Stimulated activated CD4-positive, alpha-beta T cell treated with anti-CD3 and anti-CD28 coated beads, Interleukin-12 subunit alpha, Interleukin-12 subunit beta, amount 100 ng/mL, for 24 hours (primary cell): ENCODE data around the gene HOXC12.

ENCODE experiments used
- DNase-seq, 2 experiments: peaks; one replicate each; pipeline ENCODE4 v3.0.0-alpha.2; 2020; ENCODE audit warnings: low read depth in 2 of 2

HOXC12 gene

DNA sequence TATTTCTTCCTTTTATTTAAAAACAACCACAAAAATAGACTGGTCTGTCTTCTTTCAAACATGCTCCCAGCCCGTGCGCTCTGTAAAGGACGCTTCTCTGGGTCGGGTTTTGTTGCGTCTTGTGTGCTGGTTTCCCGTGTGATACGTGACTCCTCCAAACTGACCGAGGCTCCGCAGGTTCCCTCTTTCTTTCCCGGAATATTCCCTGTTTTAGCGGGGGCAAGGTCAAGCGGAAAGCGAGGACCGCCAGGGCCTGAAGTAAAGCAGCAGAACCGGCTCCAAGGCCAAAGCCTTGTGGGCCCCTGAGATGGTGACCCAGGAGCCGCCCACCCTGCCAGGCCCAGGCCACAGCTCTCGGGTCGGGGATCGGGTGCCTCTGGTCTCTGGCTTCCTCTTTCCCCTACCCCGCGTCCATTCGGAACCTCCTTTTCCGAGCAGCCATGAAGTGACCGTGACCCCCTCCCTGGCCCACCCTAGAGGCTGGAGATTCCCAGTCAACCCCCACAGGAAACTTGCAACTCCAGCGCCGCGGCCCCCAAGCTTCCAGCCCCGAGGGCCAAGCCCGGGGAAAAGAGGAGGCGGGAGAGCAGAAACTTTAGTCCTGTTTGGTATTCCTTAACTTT is 29.4 kb downstream of the HOXC12 start:
- no peak for DNase-seq

DNA sequence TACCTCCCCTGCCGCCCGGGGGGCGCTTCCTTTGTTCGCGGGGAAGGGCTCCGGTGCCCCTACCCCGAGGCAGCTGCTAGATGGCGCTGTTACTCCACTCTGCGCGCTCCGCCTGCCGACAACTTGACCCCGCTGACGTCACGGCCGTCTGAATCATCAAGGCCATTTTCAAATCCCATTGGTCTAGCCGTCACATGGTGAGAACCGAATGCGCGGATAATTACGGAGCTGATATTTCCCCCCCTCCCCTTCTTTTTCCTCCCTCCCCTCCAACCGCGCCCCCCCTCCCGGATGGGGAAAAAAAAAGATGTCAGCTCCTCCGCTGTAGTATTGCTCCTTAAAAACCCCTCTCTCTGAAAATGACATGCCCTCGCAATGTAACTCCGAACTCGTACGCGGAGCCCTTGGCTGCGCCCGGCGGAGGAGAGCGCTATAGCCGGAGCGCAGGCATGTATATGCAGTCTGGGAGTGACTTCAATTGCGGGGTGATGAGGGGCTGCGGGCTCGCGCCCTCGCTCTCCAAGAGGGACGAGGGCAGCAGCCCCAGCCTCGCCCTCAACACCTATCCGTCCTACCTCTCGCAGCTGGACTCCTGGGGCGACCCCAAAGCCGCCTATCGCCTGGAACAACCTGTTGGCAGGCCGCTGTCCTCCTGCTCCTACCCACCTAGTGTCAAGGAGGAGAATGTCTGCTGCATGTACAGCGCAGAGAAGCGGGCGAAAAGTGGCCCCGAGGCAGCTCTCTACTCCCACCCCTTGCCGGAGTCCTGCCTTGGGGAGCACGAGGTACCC is 30.4 kb downstream of the HOXC12 start, which contains the start of gene HOXC10:
HOXC10 (plus strand) TSS at position 246 of the 791 bp plus-strand sequence; CDS start at position 360, 114 bp downstream.
- DNase-seq: peak; percentile 71 to 88

DNA sequence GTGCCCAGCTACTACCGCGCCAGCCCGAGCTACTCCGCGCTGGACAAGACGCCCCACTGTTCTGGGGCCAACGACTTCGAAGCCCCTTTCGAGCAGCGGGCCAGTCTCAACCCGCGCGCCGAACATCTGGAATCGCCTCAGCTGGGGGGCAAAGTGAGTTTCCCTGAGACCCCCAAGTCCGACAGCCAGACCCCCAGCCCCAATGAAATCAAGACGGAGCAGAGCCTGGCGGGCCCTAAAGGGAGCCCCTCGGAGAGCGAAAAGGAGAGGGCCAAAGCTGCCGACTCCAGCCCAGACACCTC is 30.9 kb downstream of the HOXC12 start:
- DNase-seq: no peak

DNA sequence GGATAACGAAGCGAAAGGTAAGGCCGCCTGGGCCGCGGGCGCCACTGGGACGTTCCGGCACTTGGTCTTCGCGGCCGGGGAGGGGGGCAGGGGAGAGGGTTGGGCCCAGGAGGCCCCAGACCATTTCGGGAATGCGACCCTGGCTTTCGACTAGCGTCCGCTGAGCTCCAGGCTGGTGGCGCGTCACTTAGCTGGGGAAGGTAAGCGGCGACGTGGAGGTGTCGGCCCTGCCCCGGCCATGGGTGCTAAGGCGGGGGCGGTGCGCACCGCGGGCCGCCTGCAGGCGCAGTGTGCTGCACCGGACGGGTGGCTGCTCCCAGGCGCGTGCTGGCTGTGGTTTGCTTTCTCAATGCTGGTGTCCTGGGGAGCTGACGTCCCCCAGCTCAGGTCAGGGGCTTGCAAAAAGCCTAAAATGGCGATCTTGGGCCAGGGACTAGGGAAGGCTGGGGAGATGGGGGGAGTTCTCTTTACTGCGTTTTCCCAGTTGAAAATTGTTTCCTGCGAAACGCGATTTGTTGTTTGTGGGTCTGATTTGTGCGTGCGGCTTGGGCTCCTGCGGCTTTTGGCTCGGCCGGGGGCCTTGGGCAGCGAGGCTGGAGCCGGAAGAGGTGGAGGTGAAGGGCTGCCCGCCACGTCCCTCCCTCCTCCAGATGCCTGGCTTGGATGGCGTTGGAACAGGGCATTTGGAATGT is 31.4 kb downstream of the HOXC12 start:
- no peak for DNase-seq

DNA sequence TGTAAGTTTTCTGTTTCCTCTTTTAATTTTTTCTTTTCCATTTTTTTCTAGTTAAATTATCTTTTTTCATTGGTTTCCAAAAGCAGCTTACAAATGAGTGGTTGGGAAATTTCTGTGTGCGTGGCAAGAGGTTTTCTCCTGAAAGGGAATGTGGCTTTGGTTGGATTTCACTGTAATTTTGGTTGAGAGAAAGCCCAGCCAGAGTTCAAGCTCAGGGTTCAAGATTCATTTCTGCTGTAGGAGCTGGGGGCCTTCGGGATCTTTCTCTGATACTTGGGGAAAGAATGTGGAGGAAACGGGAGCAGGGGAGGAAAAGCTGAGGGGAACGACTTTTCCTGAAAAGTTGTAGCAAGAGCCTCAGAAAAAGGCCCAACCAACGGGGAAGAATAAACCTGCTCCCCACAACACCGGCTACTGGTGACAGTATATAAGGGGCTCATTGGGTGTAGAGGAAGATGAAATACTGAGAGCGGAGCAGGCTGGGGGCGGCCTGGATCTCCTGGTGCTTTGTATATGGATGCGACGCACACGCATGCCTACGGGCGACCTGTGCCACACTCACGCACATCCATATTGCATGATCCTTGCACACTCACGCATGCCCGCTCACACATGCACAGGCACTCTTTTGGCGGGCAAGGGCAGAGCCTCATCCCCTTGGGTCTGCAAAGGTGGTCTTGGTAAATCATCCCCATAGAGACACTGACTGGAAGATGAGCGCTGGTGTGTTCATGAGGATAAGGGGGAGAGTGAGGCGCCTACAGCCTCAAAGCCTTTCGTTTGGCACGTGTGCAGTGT is 32.2 kb downstream of the HOXC12 start:
- DNase-seq: no peak

DNA sequence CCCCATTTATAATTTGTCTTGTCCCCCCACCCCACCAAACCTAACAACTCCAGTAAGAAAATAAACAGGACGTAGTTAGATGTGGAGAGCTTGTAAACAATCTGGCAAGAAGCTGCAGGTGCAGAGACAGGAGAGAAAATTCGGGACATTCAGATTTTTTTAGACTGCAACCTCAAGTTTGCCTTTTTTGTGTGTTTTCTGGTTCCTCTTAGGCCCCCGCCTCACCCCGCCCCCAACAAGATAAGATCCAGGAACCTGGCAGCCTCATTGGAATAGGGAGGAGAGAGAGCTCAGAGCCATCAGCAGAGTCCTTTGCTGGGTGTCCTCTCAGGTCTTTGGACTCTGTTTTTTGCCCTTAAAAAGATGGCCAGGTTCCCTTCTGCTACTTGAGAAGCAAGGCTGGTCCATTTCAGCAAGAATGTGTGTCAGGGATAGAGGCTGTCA is 33.1 kb downstream of the HOXC12 start:
- no peak for DNase-seq

DNA sequence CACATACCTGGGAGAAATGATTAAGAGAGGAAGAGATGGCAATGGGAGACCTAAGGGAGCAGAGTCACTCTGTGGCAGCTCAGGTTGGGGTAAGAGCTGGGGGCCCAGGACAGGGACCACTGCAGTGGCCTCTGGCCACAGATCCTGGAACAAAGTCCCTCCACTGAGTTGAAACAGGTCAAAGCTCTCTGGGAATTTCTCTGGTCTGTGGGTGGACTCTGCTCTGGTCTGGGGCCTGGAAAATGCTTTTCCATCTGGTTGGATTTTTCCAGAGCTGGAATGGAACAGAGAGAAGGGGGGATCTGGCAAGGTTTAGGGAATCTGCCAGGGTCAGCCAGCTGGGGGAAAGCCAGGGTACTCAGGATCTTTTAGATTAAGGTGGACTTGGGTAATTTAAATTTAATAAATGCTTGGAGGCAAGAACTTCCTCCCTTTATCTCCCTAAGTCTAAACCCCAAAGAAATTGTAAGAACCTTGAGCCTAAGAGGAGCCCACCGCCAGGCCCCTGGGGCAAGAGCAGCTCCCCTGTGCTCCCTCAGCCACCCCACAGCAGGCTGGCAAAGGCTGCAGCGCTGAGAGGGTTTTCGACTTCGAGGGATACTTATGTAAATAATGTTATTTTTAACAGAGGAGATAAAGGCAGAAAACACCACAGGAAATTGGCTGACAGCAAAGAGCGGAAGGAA is 34.0 kb downstream of the HOXC12 start:
- DNase-seq: no peak

DNA sequence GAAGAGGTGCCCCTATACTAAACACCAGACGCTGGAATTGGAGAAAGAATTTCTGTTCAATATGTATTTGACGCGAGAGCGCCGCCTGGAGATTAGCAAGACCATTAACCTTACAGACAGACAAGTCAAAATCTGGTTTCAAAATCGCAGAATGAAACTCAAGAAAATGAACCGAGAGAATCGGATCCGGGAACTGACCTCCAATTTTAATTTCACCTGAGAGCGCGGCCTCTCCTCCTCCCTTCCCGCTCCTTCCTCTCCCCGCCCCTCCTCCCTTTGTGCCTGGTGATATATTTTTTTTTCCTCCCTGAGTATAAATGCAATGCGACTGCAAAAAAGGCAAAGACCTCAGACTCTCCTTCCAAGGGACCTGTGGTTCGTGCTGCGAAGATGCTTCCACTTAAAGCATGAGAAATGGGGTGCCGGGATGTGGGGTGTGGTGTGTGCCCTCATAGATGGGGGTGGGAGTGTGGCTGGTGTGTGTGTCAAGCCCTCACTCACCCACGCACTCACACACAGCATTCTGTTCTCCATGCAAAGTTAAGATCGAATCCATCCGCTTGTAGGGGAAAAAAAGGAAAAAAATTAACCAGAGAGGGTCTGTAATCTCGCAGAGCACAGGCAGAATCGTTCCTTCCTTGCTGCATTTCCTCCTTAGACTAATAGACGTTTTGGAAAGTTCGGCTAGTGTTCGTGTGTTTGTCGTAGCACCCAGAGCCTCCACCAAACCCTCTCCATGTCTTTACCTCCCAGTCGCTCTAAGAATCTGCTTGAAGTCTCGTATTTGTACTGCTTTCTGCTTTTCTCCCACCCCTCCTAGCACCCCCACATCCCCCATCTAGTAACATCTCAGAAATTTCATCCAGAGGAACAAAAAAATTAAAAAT is 34.8 kb downstream of the HOXC12 start:
- DNase-seq: no peak

DNA sequence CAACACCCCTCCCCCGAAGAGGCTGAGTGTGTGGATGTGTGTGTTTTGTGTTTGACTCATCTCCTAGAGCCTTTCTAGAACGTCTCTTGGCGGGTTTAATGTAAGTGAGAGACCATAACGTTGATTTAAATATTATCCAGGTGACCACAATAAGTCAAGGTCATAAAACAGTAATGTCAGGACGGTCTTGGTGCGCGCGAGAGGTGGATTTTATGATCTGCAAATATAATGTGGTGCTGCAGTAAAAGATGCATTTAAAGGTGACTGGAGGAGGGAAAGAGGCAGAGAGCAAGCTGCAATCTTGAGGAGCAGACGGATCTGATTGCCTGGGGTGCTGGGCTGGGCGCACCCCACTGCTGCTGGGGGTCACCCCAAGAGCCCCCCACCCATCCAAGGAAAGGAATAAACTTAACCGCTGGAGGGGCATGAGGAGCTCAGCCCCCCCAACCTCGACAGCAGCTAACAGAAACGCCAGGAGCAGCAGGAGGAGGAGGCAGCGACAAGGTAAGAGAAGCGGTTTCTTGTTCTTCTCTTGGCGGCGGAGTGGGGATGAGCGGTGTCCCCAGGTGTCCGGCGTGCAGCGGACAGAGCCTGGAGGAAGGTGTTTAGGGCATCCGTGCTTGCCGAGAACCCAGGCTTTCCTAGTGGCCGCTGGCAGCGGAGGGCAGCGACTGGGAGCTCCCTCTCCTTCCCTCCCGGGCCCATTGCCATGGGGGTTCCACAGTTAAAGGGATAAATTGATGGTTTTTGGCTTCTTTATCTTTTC is 35.8 kb downstream of the HOXC12 start:
- DNase-seq: no peak

DNA sequence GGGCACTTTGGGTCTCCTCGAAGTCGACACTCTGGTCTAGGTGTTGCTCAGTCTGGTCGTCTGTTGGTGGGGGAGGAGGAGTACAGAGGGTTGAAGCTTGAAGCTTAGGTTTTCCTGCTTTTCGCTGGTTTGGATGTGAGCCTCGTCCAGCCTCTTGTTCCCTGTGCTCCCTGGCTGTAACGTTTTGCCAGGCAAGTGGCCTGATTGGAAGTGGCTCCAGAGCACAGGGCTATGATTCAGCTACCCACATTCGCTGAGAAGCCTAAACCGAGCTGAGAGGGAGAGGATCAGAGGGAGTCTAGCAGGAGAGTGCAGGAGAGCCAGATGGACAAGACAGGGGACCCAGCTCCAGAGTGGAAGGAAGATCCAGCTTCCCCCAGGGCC is 36.4 kb downstream of the HOXC12 start:
- no peak for DNase-seq

DNA sequence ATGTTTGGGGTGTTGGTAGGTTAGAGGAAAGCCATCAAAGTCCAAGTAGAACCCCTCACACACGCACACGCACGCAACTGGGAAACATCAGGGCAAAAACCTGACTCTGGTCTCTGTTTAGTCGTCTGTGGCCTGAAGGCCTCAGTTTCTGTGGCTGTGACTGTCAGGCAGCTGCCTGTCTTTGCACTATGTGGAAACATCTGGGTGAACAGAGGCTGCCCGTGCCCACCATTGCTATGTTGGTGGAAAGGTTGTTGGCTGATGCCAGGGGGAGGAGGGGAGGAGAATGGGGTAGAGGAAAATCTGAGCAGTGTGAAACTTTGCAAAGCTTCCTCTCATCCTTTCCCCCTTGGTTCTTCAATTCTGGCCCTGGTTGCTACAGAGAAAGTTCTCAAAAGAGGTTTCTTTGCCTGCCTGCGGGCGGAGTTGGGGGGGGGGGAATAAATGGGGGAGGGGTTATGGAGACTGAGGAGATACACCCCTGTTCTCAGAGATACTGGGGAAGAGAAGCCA is 37.7 kb downstream of the HOXC12 start:
- DNase-seq: no peak

DNA sequence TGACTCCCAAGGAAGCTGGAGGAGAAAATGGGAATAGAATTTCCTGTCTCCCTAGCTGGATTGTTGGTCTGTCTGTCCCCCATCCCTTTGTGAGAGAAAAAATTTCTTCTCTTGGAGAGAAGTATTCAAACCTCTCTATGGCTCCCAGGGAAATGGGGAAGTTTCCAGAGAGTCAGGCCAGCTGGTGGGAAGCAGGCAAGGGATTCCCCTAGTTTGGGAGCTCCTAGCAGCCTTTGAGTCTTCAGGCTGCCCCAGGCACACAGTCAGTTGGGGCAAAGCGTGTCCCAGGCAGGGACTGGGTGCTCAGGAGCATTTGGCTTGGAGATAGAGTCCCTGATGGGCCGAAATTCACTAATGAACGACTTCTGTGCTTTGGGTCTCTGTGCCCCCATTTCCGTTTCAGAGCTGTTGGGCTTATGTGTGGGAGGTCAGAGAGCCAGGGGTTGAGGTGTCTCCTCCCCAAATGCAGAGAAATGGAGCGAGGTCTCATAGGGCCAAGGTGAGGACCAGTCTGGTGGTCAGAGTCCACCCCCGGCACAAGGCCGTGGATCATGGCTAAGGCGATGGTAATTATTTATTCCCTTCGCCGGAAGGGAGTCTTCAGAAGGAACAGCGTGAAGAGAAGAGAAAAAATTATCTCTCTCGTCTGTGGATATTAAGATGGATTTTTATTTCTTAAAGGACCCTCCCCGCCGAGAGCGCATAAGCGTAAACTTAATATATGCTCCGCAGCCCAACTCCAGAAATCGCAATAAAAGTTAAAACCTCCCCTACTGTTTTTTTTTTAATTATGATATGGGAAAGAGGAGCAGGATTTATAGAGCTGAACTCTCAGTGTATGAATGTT is 38.7 kb downstream of the HOXC12 start:
- DNase-seq: no peak

DNA sequence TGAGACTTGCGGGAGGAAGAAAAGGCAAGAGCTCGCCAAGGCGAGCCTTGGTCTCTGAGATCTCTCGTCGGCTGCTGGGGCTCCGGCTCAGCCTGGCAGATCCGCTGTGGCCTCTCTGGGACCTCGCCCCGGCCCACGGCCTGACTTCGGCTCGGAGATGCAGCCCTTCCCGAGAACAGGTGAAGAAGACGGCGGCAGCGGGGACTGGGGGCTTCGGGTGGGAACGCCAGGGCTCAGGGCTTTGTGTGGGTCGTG is 39.2 kb downstream of the HOXC12 start:
- no peak for DNase-seq

DNA sequence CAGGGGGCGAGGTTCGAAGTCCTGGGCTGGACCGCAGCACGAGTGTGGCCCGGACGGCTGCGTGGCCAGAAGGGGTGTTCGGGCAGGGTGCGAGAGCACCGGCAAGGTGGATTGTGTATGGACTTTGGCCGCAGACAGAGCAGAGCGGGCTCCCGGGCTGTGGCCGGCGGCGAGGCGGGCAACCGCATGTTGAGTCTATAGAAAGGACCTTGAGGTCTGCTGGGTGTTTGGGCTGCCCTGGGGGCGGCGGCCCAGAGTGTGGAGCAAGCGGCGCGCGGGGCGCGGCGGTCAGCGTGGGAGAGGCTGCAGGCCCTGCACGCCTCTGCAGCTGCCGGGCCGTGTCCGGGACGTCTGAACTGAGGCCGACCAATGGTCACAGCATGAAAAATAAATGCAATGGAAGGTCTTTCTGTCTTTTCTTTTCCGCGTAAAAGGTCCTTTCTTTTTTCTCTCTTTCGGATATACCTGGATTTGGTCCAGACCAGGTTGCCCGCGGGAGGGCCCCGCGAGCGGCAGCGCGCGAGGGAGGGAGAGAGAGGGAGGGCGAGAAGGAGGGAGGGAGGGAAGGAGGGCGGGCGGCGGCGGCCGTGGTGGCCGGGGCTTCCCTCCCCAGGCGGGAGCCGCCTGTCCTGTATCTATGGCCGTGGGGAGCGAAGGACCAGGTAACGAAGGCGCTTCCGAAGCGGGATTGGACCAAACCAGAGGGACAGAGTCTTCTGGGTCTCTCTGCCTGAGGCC is 39.7 kb downstream of the HOXC12 start:
- DNase-seq: no peak

DNA sequence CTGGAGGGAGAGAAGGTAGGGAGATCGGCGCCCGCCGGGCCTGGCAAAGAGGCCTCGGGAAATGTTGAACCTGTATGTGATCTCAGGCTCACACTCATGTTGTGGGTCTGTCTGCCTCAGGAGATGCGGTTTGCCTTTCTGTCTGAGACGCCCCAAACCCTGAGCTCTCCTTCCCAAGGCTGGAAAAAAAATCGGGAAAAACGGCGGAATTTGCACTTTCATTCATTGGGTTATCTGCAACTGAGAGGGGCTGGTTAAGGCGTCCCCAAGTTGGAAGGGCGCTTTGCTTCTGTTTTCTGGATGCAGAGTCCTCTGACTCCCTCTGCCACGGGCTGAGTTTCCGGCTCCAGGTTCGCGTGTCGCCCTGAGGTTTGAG is 40.3 kb downstream of the HOXC12 start:
- DNase-seq: no peak

DNA sequence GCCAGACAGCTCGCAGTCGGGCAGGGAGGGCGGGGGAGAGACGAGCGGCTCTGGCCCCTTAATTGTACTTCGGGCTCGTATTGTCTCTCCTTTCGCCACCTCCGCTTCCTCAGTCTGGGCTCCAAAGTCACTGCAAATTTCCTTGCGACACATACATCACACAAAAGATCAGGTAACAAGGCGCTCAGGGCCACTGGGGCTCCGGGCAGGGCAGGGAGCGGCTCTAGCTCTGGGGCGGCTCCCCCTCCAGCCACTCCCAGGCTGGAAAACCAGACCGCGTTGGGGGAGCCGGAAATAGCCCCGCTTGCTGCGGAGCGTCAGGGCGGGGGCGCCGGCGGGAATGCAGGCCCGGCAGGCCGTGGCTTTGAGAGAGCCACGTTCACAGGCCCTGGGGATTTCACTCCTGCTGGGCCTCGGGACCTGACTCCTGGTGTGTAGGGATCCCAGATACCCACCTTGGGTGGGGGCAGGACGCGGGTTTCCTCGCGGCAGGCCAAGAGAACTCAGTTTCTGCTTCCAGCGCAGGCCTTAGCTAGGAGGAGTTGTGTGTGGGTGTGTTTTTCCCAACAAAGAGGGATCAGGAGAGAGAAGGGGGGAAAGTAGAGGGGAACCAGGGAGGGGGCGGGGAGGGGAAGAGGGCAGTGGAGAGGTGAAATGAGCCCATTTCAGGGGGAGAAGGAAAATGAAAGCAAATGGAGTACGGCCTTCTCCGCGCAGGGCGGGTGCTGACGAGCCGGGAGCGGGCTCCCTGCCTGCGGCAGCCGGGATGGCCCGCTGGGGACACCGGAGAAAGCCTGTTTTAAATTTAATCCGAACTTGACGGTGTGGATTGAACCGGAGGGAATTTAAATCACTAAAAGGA is 40.9 kb downstream of the HOXC12 start:
- no peak for DNase-seq
